Skeletal muscle cell (primary cell): ENCODE data around the gene LRRC45.

Source experiments
- DNase-seq: peaks from one replicate; pipeline ENCODE4 v3.0.0-alpha.2; 2010; ENCODE audit warnings: low read depth
- H3K4me3 ChIP-seq: 2 replicates; pipeline ENCODE4 v1.5.1; 2011; ENCODE audit warnings: low read depth, mild to moderate bottlenecking, control low read depth, low read length, moderate library complexity

LRRC45 gene

GRCh38 chr17:82005701-82006348 is 17.3 kb upstream of the LRRC45 start:
- no peak for DNase-seq
- H3K4me3 ChIP-seq, result no peak overlapping the region

- no peak for DNase-seq
- H3K4me3 ChIP-seq, result no peak overlapping the region
These were observed 16.5 kb upstream of the LRRC45 start for GRCh38 chr17:82006468-82007227.

GRCh38 chr17:82007228-82007494 is 15.9 kb upstream of the LRRC45 start:
- DNase-seq, result no peak
- no peak overlapping the region for H3K4me3 ChIP-seq

GRCh38 chr17:82007495-82008257 is 15.4 kb upstream of the LRRC45 start:
- H3K4me3 ChIP-seq, result no peak overlapping the region
- DNase-seq, result no peak

DNA sequence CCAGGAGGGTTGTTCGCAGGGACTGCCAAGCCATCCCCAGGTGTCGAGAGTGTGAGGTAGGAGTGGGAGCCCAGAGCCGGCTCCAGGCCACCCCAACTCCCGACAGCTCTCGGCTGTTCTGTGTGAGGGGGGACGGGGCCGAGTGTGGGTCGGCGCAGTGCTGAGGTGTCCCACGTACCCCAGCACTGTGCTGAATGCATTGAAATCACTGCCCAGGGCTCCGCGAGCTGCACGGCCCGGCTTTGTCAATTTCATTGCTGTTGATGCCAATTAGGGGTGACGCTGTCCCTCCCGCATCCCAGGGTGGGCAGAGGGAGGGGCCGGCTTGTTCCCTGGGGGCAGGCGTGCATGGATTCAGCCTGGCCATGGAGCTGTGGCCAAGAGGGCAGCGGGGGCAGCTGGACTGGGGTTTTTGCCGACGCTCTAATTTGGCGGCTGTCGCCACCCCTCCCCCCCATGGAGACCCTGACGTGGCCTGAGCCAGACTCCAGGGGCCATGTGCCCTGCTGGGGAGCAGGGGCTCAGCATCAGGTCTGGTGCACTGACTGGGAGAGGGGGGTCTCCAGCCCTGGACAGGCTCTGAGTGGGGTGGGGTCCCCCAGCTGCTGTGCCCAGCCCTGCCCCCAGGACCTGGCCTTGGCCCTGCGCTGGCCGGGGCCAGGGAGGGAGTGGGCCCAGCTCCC is 14.7 kb upstream of the LRRC45 start:
- no peak overlapping the region for H3K4me3 ChIP-seq
- no peak for DNase-seq

GRCh38 chr17:82008941-82009405 is 14.1 kb upstream of the LRRC45 start:
- no peak overlapping the region for H3K4me3 ChIP-seq
- DNase-seq, result no peak

DNA sequence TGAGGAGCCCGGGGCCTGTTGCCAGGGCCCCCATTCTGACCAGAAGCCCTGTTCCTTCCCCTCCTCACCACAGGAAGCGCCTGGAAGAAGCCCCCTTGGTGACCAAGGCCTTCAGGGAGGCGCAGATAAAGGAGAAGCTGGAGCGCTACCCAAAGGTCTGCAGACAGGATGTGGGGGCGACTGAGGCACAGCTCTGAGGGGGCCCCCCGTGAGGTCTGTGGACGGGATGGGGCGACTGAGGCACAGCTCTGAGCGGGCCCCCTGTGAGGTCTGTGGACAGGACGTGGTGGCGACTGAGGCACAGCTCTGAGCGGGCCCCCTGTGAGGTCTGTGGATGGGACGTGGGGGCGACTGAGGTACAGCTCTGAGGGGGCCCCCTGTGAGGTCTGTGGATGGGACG is 13.7 kb upstream of the LRRC45 start:
- no peak for DNase-seq
- H3K4me3 ChIP-seq, result no peak overlapping the region

- no peak for DNase-seq
- H3K4me3 ChIP-seq, result no peak overlapping the region
These were observed 12.3 kb upstream of the LRRC45 start for GRCh38 chr17:82010575-82011525.

GRCh38 chr17:82011617-82012187 is 11.4 kb upstream of the LRRC45 start:
- no peak for DNase-seq
- H3K4me3 ChIP-seq, result no peak overlapping the region

GRCh38 chr17:82012261-82012639 is 10.9 kb upstream of the LRRC45 start:
- no peak for DNase-seq
- no peak overlapping the region for H3K4me3 ChIP-seq

DNA sequence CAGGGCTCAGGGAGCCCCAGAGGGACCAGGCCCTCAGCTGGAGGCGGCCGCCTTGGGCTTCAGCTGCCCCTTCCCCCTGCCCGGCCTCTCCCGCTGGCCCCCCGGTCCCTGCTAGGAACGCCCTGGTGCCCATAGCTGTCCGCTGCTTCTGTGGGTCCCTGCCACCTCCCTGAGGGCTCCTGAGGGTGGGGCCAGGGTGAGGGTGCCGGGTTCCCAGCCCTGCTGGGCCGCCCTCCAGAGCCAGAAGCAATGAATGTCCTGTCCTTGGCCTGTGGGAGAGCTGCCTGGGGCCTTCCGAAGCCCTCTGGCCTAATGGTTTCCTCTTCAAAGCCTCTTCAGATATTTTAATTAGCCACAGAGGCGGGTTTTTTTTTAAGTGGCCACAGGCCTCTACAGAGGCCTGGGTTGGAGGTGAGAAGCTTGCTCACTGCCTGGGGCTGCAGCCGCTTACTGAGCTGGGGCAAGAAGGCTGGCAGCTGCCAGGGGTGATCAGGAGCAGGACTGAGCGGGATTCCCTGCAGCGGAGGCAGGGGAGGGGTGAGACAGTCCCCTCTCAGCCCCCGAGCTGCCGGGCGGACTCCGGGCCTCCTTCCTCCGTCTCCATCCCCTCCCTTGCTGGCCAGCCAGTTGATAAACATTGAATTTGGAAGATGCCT is 10.3 kb upstream of the LRRC45 start:
- DNase-seq, result no peak
- no peak overlapping the region for H3K4me3 ChIP-seq

- DNase-seq, result no peak
These were observed 9.8 kb upstream of the LRRC45 start for GRCh38 chr17:82013341-82013740.

DNA sequence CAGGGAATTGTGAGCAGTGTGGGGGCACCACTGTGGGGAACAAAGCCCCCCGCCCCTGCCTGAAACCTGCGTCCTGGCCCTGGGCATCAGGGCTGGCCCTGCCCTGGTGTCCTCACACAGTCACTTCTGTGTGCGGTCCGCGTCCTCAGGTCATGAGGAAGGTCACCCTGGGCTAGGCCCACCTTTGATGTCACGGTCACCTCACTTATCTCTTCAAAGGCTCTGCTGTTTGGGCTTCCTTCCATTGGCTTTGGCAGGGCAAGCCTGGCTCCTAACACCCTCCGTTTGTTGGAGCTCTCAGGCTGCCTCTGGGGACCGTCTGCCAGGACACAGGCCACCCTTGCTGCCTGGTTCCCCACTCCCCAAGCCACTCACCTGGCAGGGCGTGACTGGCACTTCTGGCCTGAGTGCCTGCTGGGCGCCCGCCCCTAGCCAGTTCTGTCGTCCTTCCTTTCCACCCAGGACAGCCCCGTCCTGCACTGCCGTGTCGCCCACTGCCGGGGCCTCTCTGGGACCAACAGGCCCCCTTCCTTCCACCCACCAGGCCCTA is 9.3 kb upstream of the LRRC45 start:
- DNase-seq, result no peak
- H3K4me3 ChIP-seq, result no peak overlapping the region

More at GRCh38 chr17:82013341-82013740, 9.8 kb upstream of the LRRC45 start:
- H3K4me3 ChIP-seq, result no peak overlapping the region

DNA sequence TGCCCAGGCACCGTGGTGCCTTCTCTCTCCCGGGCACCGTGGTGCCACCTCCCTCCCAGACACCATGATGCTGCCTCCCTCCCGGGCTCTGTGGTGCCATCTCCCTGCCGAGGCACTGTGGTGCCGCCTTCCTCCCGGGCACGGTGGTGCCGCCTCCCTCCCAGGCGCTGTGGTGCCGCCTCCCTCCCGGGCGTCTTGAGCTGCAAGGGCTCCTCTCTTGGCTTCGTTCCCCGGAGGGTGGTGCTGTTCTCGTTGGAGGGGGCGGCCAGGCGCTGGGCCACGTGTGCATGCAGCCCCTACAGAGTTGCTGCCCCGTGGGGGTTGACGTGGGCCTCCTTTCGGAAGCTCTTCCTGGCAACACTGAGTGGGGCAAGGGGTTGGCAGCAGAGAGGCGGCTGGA is 8.7 kb upstream of the LRRC45 start:
- no peak overlapping the region for H3K4me3 ChIP-seq
- DNase-seq, result no peak

DNA sequence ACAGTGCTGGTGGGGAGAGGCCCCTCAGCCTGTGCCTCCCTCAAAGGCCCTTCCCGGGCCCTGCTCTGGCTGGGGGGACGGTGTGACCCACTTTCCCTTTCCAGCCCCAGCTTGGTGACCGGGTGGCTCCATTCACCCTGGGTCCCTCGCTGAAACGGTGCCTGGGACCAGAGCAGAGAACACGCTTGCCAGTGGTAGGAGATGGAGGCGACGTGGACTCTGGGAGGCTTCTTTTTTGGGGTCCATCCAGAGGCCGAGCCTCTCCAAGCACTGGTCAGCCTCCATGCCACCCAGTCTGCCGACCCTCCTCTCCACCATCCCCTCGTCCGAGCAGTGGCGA is 8.2 kb upstream of the LRRC45 start:
- no peak for DNase-seq
- no peak overlapping the region for H3K4me3 ChIP-seq

DNA sequence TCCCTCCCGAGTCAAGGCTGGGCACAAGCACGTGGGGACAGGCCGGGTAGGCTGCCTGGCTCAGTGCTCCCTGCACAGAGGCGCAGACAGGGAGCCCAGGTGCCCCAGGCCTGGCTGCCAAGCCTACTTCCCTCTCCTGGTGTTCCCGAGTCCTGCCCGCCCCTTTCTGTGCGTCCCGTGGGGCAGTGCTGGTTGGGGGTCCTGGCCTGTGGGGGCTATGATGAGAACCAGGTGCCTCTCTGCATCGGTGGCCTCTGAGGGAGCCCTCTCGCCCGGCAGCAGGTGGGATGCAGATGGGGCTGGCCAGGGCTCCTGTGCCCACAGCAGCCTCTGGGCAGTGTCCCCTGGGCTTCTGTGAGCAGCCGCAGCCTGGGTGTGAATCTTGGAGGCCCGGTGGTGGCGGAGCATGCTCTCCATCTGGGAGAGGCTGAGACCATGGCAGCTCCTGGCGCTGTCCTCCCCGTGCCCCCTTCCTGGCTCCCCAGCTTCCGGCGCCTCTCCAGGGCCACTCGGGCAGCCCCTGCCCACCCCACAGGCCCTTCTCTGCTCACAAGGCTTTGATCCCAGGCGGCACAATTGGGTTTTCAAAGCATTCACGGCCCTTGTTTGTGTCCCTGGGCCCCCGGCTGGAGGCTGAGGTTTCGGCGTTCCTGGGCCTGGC is 7.7 kb upstream of the LRRC45 start:
- no peak overlapping the region for H3K4me3 ChIP-seq
- DNase-seq, result no peak

DNA sequence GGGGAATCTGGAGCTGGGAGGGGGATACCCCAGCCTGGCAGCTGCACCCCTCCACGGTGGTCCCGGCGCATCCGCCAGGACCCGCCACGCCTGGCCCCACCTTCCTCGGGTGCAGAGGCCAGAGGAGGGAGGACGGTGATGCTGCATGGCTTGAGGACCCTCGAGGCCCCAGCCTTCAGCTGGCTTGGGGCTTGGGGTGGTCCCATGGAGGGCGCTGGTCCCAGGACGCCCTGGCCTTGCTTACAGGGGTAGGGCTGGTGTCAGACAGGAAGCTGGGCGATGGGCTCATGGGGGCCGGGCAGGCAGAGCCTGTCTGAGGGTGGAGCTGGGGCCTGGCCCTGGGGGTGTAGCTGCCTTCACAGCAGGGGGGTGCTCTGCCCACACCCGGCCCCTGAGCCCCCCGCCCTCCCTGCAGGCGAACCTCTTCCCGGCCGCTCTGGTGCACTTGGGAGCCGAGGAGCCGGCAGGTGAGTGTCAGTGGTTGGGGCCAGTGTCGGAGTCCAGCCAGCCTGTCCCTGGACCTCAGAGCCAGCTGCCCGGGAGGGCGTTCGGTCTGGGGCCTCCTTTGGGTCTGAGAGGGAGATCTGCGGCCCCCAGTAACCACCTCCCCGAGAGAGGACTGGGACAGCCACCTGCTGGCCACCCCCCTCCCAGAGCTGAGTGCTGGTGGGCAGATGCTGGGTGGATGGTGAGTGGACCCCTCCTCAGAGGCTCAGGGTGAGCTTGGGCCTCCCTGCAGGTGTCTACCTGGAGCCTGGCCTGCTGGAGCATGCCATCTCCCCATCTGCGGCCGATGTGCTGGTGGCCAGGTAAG is 6.8 kb upstream of the LRRC45 start:
- no peak overlapping the region for H3K4me3 ChIP-seq
- DNase-seq, result no peak
